ENCODE results near the gene SYNDIG1. TPM values are rescaled to one million over a fixed set of nuclear protein-coding genes. Genes with fewer than 3 reads are reported as not detected.

Gene SYNDIG1
- total and polyA plus RNA-seq, 2 of the 4 experiments (the other 2 are of a cell fraction) = not detected

- H3K4me3 ChIP-seq (ENCODE audit: insufficient read depth, low read depth, low read length) = no peak overlapping the region
- H3K36me3 ChIP-seq (ENCODE audit: control insufficient read depth, insufficient read depth, low read length) = no peaks in the 10 kb centered on the region
- H3K56ac ChIP-seq (ENCODE audit: extremely low read depth, insufficient read depth, low read length) = no peak overlapping the region
- H4K5ac ChIP-seq (ENCODE audit: low read depth, low read length) = no peak overlapping the region
- ATAC-seq (ENCODE audit: low read depth) (no peak), DNase-seq (no peak)
- no peak overlapping the region for H3K18ac ChIP-seq (ENCODE audit: low read depth, low read length)
- dilution Hi-C loops (cut with HindIII; ENCODE audit: low sequenced_read_pairs, unreplicated experiment) (no loop called here), in situ Hi-C loops (cut with MboI; ENCODE audit: low sequenced_read_pairs) (no loop called here), intact Hi-C loops (cut with micrococcal nuclease) (no loop called here)
- no peak overlapping the region for H2AK5ac ChIP-seq (ENCODE audit: low read depth, low read length)
- H3K4ac ChIP-seq (ENCODE audit: low read depth, low read length) = no peak overlapping the region
- no peaks in the 10 kb centered on the region for H4K20me1 ChIP-seq (ENCODE audit: insufficient read depth, low read length)
- no CpG with 5 or more reads among the region's 7 CpGs for WGBS, 2 experiments (ENCODE audit: extremely low coverage in 2 of 2, insufficient read length in 1 of 2)
- ChIA-PET POLR2A (ENCODE audit: unreplicated experiment) (no interaction called here), CTCF (no interaction called here)
- no peak overlapping the region for H3K14ac ChIP-seq (replicated peaks; ENCODE audit: low read depth, low read length)
- no peak overlapping the region for H2BK20ac ChIP-seq (ENCODE audit: low read depth, low read length)
- H3K9me3 ChIP-seq (ENCODE audit: control insufficient read depth, insufficient read depth, low read length) = no peaks in the 10 kb centered on the region
- no peak overlapping the region for H2BK15ac ChIP-seq (ENCODE audit: low read depth, low read length)
- no peak overlapping the region for H4K8ac ChIP-seq (ENCODE audit: low read depth in 2 of 2, low read length in 2 of 2)
- 0 out of 2 replicates have a peak, but pooled peaks cover 5% of the 10 kb centered on the region for H3K9me1 ChIP-seq (ENCODE audit: insufficient read depth, low read length)
- no peak overlapping the region for H2AFZ ChIP-seq (replicated peaks; ENCODE audit: low read length, poor library complexity)
- no peak overlapping the region for H3K27ac ChIP-seq (ENCODE audit: insufficient read depth, low read length)
- TF ChIP-seq RAD21 (IDR thresholded peaks at IDR 0.05; ENCODE audit: low read length) = no peak
- no peak for TF ChIP-seq USF2 (IDR thresholded peaks at IDR 0.05; ENCODE audit: low read depth, low read length)
- TF ChIP-seq RFX5 (IDR thresholded peaks at IDR 0.05; ENCODE audit: low read depth, low read length) = no peak
- TF ChIP-seq CTCF (conservative IDR thresholded peaks at IDR 0.05; ENCODE audit: low read depth, low read length) = no peak
- TF ChIP-seq BHLHE40 (IDR thresholded peaks at IDR 0.05; ENCODE audit: low read depth, low read length) = no peak
- TF ChIP-seq POLR2A (IDR thresholded peaks at IDR 0.05; ENCODE audit: low read depth, low read length) = no peak
- no peak for TF ChIP-seq MAZ (IDR thresholded peaks at IDR 0.05; ENCODE audit: borderline replicate concordance, low read depth, low read length)
- TF ChIP-seq FOS (IDR thresholded peaks at IDR 0.05; ENCODE audit: low read depth, low read length) = no peak
- no peak for TF ChIP-seq NFE2L2 (IDR thresholded peaks at IDR 0.05; ENCODE audit: low read depth, low read length)
- no peak for TF ChIP-seq SMC3 (IDR thresholded peaks at IDR 0.05; ENCODE audit: low read depth, low read length)
- no peak for TF ChIP-seq ELK1 (IDR thresholded peaks at IDR 0.05; ENCODE audit: borderline replicate concordance, low read depth, low read length)
- no peak overlapping the region for H4K91ac ChIP-seq (ENCODE audit: insufficient read depth, low read depth, low read length)
- no peak overlapping the region for H2AK9ac ChIP-seq (replicated peaks; ENCODE audit: low read depth, low read length, poor library complexity)
- no peaks in the 10 kb centered on the region for H3K4me1 ChIP-seq (ENCODE audit: control insufficient read depth, insufficient read depth, low read length)
- H2BK5ac ChIP-seq (ENCODE audit: low read depth, low read length, poor library complexity, severe bottlenecking) = no peak overlapping the region
- no peak overlapping the region for H3K4me2 ChIP-seq (ENCODE audit: low read depth, low read length)
- no peak overlapping the region for H3K23ac ChIP-seq (ENCODE audit: low read depth, low read length)
- no peaks in the 10 kb centered on the region for H3K79me1 ChIP-seq (ENCODE audit: low read depth in 1 of 2, low read length in 2 of 2)
- H3K9ac ChIP-seq (ENCODE audit: low read depth, low read length) = no peak overlapping the region
- no TSS peak for BruUV-seq (replicated peaks)
- H2BK120ac ChIP-seq (ENCODE audit: low read depth, low read length) = no peak overlapping the region
- no peaks in the 10 kb centered on the region for H3K27me3 ChIP-seq (ENCODE audit: control insufficient read depth, insufficient read depth, low read length)
Observed at GRCh38 chr20:24487648-24488047, 18.2 kb downstream of the SYNDIG1 start.

All from IMR-90 (cell line).